Measurements from ENCODE around the gene DOCK1.

DNA sequence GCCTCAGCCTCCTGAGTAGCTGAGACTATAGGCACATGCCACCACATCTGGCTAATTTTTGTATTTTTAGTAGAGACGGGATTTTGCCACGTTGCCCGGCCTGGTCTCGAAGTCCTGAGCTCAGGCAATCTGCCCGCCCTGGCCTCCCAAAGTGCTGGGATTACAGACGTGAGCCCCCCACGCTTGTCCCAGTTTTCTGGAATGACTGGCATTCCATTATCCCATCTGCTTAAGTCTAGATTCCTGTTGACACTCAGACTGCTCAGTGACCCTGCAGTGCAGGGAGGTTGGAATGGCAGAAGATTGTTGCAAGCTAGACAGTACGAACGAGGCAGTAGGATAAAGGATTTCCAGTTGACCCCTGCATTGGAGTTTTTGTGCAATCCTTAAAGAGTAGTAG is 508.8 kb downstream of the DOCK1 start:
- TF ChIP-seq, protein P1, sequence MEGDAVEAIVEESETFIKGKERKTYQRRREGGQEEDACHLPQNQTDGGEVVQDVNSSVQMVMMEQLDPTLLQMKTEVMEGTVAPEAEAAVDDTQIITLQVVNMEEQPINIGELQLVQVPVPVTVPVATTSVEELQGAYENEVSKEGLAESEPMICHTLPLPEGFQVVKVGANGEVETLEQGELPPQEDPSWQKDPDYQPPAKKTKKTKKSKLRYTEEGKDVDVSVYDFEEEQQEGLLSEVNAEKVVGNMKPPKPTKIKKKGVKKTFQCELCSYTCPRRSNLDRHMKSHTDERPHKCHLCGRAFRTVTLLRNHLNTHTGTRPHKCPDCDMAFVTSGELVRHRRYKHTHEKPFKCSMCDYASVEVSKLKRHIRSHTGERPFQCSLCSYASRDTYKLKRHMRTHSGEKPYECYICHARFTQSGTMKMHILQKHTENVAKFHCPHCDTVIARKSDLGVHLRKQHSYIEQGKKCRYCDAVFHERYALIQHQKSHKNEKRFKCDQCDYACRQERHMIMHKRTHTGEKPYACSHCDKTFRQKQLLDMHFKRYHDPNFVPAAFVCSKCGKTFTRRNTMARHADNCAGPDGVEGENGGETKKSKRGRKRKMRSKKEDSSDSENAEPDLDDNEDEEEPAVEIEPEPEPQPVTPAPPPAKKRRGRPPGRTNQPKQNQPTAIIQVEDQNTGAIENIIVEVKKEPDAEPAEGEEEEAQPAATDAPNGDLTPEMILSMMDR (IDR thresholded peaks at IDR 0.05; ENCODE audit: low read length), result no peak
- TF ChIP-seq EZH2 (optimal IDR thresholded peaks at IDR 0.05; ENCODE audit: low read depth, low read length) (no peak), EZH2phosphoT487 (IDR thresholded peaks at IDR 0.05; ENCODE audit: low read length) (no peak)

Data from MM.1S (cell line).